Measurements from ENCODE around the gene NDFIP1.

Gene NDFIP1

DNA sequence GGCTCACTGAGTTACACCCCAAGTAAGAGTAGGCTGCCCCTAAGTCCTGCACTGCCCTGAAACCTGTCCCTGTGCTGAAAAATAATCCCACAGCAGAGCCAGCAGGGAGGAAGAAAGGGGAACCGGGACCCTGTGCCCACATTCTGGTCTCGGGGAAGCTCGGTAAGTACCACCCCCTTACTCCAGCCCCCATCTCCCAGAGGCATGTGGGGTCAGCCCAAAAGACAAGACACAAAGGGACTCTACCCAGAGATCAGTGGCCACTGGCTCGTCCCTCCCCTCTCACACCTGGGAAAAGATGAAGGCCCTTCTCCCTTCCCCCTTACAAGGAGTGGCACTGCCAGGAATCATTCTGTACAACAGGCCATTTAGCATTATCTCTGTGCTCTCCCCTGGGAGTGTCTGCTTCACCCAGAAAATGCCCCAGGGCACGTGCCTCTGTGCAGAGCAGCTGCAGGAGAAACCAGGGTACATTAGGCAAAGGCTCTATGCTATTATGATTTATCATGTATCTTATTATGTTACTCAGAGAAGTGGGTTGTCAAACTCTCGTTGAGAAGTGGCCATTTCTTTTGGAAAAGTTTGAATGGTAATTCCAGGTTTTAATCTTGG, 71.3 kb downstream of the NDFIP1 start (continued):
- no peak for TF ChIP-seq TCF7L2 (IDR thresholded peaks at IDR 0.05; ENCODE audit: borderline replicate concordance, low read depth, low read length)
- TF ChIP-seq, protein P1, sequence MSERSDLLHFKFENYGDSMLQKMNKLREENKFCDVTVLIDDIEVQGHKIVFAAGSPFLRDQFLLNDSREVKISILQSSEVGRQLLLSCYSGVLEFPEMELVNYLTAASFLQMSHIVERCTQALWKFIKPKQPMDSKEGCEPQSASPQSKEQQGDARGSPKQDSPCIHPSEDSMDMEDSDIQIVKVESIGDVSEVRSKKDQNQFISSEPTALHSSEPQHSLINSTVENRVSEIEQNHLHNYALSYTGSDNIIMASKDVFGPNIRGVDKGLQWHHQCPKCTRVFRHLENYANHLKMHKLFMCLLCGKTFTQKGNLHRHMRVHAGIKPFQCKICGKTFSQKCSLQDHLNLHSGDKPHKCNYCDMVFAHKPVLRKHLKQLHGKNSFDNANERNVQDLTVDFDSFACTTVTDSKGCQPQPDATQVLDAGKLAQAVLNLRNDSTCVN (tag by site-specific recombination; optimal IDR thresholded peaks at IDR 0.05): no peak
- no peak for TF ChIP-seq ZNF843 (tag by site-specific recombination; IDR thresholded peaks at IDR 0.05)
- TF ChIP-seq ZNF155 (tag by site-specific recombination; IDR thresholded peaks at IDR 0.05): no peak
- TF ChIP-seq ZNF660 (tag by site-specific recombination; IDR thresholded peaks at IDR 0.05): no peak
- TF ChIP-seq ZIC2 (tag by site-specific recombination; IDR thresholded peaks at IDR 0.05): no peak
- TF ChIP-seq ZEB2 (tag by site-specific recombination; IDR thresholded peaks at IDR 0.05): no peak
- no peak for TF ChIP-seq ZNF211 (tag by site-specific recombination; IDR thresholded peaks at IDR 0.05; ENCODE audit: low read depth)
- TF ChIP-seq ZNF585B (tag by site-specific recombination; IDR thresholded peaks at IDR 0.05): no peak

DNA sequence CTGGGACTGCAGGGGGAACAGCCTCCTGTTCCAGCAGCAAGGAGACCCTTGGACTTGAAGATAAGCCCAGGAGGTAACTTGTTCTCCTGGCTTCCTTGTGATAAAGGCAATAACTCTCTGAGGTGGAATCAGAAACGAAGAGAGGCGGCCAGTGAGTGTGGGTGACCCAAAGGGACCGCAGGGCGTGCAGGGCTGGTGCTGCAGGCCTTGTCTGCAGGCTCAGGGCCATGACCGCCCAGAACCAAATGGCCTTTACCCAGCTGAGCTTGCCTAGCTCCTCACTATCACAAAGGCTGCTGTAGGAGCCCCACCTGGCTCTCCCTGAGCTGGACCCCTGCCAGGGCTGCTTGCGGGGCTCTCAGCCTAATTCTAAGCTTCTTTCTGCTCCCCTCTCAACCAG, 72.5 kb downstream of the NDFIP1 start:
- ChIA-PET CTCF (interaction anchor here (0.6 kb wide), 1 partner anchor 367 kb away, joined by 3 read pairs; no protein-coding TSS in a partner anchor), POLR2A (no interaction called here)
- Histone ChIP-seq H3K4me3 (ENCODE audit: low read depth, low read length) (no peak overlapping the region), H3K9me3 (ENCODE audit: control insufficient read depth, insufficient read depth, low read depth, low read length) (no peaks in the 10 kb centered on the region), H3K36me3 (ENCODE audit: control insufficient read depth in 2 of 2, insufficient read depth in 1 of 2, low read length in 2 of 2) (no peaks in the 10 kb centered on the region), H3K27ac (ENCODE audit: extremely low read depth, low read depth, low read length) (no peak overlapping the region), H3K4me1 (ENCODE audit: control insufficient read depth, insufficient read depth, low read length) (no peaks in the 10 kb centered on the region)
- no peak for TF ChIP-seq ZNF654 (tag by site-specific recombination; IDR thresholded peaks at IDR 0.05; ENCODE audit: low read depth)
- TF ChIP-seq ZNF302 (tag by site-specific recombination; IDR thresholded peaks at IDR 0.05; ENCODE audit: low read depth): no peak
- TF ChIP-seq, protein P2, sequence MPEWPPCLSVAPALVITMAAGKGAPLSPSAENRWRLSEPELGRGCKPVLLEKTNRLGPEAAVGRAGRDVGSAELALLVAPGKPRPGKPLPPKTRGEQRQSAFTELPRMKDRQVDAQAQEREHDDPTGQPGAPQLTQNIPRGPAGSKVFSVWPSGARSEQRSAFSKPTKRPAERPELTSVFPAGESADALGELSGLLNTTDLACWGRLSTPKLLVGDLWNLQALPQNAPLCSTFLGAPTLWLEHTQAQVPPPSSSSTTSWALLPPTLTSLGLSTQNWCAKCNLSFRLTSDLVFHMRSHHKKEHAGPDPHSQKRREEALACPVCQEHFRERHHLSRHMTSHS (tag by site-specific recombination; IDR thresholded peaks at IDR 0.05): no peak
- TF ChIP-seq ZNF621 (tag by site-specific recombination; IDR thresholded peaks at IDR 0.05): no peak

DNA sequence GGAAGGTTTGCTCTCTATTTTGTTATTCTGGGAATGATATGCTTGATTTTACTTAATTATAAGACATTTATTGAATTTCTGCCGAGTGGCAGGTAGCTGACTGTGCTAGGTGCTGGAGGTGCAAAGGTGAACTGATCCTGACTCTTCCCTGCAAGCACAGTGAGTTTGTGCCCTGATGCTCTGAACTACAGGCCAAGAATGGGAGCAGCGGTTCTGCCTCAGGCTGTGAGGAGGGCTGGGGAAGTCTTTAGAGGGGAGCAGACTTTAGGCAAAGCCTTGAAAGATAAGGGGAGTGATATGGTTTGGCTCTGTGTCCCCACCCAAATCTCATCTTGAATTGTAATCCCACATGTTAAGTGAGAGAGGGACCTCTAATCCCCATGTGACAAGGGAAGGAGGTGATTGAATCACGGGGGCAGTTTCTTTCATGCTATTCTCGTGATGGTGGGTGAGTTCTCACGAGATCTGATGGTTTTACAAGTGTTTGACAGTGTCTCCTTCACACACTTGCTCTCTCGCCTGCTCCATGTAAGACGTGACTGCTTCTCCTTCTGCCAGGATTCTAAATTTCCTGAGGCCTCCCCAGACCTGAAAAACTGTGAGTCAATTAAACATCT, 73.1 kb downstream of the NDFIP1 start:
- CTCF ChIA-PET: no interaction called here
- Histone ChIP-seq H3K27ac (ENCODE audit: extremely low read depth, low read depth, low read length) (no peak overlapping the region), H3K4me3 (ENCODE audit: low read depth, low read length) (no peak overlapping the region), H3K9me3 (ENCODE audit: control insufficient read depth, insufficient read depth, low read depth, low read length) (no peaks in the 10 kb centered on the region), H3K4me1 (ENCODE audit: control insufficient read depth, insufficient read depth, low read length) (no peaks in the 10 kb centered on the region; the same call in 1 of the 2 replicates), H3K36me3 (ENCODE audit: control insufficient read depth in 2 of 2, insufficient read depth in 1 of 2, low read length in 2 of 2) (no peaks in the 10 kb centered on the region)
- POLR2A ChIA-PET: no interaction called here
- TF ChIP-seq ZNF747 (tag by site-specific recombination; IDR thresholded peaks at IDR 0.05): no peak
- no peak for TF ChIP-seq REPIN1 (tag by site-specific recombination; IDR thresholded peaks at IDR 0.05; ENCODE audit: low read depth)
- TF ChIP-seq, protein P3, sequence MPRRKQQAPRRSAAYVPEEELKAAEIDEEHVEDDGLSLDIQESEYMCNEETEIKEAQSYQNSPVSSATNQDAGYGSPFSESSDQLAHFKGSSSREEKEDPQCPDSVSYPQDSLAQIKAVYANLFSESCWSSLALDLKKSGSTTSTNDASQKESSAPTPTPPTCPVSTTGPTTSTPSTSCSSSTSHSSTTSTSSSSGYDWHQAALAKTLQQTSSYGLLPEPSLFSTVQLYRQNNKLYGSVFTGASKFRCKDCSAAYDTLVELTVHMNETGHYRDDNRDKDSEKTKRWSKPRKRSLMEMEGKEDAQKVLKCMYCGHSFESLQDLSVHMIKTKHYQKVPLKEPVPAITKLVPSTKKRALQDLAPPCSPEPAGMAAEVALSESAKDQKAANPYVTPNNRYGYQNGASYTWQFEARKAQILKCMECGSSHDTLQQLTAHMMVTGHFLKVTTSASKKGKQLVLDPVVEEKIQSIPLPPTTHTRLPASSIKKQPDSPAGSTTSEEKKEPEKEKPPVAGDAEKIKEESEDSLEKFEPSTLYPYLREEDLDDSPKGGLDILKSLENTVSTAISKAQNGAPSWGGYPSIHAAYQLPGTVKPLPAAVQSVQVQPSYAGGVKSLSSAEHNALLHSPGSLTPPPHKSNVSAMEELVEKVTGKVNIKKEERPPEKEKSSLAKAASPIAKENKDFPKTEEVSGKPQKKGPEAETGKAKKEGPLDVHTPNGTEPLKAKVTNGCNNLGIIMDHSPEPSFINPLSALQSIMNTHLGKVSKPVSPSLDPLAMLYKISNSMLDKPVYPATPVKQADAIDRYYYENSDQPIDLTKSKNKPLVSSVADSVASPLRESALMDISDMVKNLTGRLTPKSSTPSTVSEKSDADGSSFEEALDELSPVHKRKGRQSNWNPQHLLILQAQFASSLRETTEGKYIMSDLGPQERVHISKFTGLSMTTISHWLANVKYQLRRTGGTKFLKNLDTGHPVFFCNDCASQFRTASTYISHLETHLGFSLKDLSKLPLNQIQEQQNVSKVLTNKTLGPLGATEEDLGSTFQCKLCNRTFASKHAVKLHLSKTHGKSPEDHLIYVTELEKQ (tag by site-specific recombination; IDR thresholded peaks at IDR 0.05; ENCODE audit: borderline replicate concordance): no peak
- TF ChIP-seq, protein P4, sequence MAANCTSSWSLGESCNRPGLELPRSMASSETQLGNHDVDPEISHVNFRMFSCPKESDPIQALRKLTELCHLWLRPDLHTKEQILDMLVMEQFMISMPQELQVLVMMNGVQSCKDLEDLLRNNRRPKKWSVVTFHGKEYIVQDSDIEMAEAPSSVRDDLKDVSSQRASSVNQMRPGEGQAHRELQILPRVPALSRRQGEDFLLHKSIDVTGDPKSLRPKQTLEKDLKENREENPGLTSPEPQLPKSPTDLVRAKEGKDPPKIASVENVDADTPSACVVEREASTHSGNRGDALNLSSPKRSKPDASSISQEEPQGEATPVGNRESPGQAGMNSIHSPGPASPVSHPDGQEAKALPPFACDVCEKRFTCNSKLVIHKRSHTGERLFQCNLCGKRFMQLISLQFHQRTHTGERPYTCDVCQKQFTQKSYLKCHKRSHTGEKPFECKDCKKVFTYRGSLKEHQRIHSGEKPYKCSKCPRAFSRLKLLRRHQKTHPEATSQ (tag by site-specific recombination; IDR thresholded peaks at IDR 0.05): no peak
- TF ChIP-seq ZNF133 (tag by site-specific recombination; IDR thresholded peaks at IDR 0.05): no peak
- no peak for TF ChIP-seq YY1 (tag by site-specific recombination; IDR thresholded peaks at IDR 0.05)
- no peak for TF ChIP-seq ZEB2 (tag by site-specific recombination; IDR thresholded peaks at IDR 0.05)
- no peak for TF ChIP-seq ZNF311 (tag by site-specific recombination; IDR thresholded peaks at IDR 0.05; ENCODE audit: borderline replicate concordance)
- no peak for TF ChIP-seq ZSCAN23 (tag by site-specific recombination; IDR thresholded peaks at IDR 0.05)
- TF ChIP-seq ZNF544 (tag by site-specific recombination; IDR thresholded peaks at IDR 0.05): no peak
- no peak for TF ChIP-seq SP3 (tag by site-specific recombination; IDR thresholded peaks at IDR 0.05)
- TF ChIP-seq, protein P5, sequence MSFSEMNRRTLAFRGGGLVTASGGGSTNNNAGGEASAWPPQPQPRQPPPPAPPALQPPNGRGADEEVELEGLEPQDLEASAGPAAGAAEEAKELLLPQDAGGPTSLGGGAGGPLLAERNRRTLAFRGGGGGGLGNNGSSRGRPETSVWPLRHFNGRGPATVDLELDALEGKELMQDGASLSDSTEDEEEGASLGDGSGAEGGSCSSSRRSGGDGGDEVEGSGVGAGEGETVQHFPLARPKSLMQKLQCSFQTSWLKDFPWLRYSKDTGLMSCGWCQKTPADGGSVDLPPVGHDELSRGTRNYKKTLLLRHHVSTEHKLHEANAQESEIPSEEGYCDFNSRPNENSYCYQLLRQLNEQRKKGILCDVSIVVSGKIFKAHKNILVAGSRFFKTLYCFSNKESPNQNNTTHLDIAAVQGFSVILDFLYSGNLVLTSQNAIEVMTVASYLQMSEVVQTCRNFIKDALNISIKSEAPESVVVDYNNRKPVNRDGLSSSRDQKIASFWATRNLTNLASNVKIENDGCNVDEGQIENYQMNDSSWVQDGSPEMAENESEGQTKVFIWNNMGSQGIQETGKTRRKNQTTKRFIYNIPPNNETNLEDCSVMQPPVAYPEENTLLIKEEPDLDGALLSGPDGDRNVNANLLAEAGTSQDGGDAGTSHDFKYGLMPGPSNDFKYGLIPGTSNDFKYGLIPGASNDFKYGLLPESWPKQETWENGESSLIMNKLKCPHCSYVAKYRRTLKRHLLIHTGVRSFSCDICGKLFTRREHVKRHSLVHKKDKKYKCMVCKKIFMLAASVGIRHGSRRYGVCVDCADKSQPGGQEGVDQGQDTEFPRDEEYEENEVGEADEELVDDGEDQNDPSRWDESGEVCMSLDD (tag by site-specific recombination; IDR thresholded peaks at IDR 0.05): no peak

Measured in HEK293 (cell line).